HG03442 (cell line): ENCODE measurements around the gene TATDN3.
"Not testable (repeated sequence)": the region's sequence is repeated elsewhere in the genome, so short reads cannot be mapped to it uniquely, and the experiment has no call there.

Experiments used
- ATAC-seq: cut with Tn5 transposase; IDR thresholded peaks from one replicate; pipeline ENCODE4 v1.9.1; 2021; ENCODE audit warnings: mild to moderate bottlenecking, moderate library complexity; ENCODE audit not compliant: unreplicated experiment

The TATDN3 gene

DNA sequence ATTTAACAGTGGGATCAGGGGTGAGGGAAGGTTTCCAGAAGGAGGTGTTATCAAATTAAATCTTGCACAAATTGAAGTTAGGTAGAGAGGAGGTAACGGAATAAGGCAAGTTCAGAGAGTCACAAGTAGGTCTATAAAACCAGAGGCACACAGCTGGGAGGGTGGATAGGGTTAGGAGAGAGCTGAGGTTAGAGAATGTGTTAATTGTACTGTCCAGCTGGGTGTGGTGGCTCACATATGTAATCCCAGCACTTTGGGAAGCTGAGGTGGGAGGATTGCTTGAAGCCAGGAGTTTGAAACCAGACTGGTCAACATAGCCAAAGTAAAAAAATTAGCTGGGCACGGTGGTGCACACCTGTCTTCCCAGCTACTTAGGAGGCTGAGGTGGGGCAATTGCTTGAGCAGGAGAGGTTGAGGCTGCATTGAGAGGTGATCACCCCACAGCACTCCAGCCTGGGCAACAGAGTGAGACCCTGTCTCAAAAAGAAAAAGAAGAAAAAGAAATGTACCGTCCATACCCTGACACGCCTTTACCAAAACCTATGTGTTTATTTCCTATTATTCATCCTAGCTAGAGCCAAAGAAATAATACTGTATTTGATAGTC lies 35.6 kb downstream of the TATDN3 start:
- no peak for ATAC-seq

DNA sequence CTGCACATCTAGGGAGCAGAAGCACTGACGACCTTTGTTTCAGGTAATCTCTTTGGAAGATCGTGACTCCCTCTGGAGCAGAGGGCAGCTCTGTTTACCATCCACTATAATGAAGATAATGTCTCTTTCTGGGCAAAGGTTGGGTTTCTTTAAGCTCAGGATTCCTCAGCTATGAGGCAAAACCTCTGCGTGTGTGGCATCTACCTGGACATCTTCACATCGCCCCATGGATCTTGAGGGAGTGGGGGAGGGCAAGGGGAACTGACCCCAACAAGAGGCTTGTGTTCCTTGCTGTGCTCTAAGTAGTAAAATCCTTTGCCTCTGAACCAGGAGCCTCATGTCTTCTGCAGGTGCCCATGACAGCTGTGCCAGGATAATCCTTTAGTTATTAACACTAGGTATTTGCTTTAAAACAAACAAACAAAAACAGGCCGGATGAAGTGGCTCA lies 36.2 kb downstream of the TATDN3 start:
- ATAC-seq = no peak

DNA sequence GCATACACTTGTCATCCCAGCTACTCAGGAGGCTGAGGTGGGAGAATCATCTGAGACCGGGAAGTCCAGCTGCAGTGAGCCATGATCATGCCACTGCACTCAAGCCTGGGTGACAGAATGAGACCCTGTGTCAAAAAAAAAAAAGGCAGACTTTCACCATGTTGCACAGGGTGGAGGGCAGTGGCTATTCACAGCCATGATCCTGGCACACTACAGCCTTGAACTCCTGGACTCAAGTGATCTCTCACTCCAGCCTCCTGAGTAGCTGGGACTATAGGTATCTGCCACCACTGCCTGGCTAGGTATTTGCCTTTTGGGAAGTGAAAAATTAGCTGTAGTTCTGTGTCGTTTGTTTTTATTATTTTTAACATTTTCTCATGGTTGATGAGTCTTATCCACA lies 36.7 kb downstream of the TATDN3 start:
- ATAC-seq = no peak

DNA sequence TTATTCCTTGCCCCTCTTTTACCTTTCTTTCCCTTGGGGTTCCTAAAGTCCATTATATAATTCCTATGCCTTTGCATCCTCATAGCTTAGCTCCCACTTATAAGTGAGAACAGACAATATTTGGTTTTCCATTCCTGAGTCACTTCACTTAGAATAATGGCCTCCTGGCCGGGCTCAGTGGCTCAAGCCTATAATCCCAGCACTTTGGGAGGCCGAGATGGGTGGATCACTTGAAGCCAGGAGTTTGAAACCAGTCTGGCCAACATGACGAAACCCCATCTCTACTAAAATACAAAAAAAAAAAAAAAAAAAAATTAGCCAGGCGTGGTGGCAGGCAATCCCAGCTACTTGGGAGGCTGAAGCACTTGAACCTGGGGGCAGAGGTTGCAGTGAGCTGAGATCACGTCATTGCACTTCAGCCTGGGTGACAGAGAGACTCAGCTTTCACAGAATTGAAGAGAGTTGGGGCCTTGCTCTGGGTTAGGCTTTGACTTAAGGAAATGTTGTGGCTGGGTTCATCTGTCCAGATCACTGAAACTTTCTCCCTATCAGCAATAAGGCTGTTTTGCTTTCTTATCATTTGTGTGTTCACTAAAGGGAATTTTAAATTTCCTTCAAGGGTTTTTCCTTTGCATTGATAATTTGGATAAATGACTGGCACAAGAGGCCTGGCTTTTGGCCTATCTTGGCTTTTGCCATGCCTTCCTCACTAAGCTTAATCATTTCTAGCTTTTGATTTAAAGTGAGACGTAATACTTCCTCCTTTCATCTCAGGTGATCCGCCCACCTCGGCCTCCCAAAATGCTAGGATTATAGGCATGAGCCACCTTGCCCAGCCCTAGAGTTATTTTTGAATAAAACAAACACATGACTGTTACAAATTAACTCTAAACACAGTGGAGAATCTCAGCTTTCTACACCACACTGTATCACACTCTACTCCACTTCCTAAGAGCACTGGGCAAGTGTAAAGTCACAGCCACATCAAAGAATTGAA lies 41.8 kb downstream of the TATDN3 start:
- ATAC-seq = peak; percentile 83

DNA sequence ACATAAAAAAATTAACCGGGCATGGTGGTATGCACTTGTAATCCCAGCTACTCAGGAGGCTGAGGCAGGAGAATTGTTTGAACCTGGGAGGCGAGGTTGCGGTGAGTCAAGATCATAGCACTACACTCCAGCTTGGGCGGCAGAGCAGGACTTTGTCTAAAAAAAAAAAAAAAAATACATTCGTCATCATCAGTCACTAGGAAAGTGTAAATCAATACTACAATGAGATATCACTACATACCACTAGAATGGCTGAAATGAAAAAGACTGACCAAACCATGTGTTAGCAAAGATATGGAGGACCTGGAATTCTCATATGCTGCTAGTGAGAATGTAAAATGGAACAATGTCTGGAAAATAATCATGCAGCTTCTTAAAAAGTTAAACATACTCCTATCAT lies 46.5 kb downstream of the TATDN3 start:
- no peak for ATAC-seq

DNA sequence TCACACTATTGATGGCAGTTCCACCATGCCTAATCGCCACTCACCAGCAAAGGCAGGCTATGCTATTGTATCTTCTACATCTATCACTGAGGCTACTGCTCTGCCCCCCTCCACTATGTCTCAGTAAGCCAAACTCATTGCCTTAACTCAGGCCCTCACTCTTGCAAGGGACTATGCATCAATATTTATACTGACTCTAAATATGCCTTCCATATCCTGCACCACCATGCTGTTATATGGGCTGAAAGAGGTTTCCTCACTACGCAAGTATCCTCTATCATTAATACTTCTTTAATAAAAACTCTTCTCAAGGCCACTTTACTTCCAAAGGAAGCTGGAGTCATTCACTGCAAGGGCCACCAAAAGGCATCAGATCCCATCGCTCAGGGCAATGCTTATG lies 52.8 kb downstream of the TATDN3 start:
- ATAC-seq = not testable (repeated sequence)

DNA sequence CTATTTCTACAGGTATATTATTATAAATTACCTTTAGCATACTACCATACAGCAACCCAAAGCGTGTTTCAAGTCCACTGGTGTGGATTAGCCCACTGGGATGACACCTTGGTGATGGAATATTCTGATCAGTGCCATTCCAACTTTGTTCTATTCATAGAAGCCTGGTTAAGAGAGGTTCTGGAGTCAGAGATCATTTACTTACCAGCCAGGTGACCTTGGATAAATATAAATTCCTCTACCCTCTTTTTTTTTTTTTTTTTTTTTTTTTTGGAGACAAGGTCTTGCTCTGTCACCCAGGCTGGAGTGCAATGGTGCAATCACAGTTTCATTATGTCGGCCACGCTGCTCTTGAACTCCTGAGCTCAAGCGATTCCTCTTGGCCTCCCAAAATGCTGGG lies 55.9 kb downstream of the TATDN3 start, which contains the start of gene SPATA45:
SPATA45 (minus strand) TSS at position 101 of the 400 bp plus-strand sequence. CDS start 11,500 bp downstream, outside the sequence.
- no peak for ATAC-seq

DNA sequence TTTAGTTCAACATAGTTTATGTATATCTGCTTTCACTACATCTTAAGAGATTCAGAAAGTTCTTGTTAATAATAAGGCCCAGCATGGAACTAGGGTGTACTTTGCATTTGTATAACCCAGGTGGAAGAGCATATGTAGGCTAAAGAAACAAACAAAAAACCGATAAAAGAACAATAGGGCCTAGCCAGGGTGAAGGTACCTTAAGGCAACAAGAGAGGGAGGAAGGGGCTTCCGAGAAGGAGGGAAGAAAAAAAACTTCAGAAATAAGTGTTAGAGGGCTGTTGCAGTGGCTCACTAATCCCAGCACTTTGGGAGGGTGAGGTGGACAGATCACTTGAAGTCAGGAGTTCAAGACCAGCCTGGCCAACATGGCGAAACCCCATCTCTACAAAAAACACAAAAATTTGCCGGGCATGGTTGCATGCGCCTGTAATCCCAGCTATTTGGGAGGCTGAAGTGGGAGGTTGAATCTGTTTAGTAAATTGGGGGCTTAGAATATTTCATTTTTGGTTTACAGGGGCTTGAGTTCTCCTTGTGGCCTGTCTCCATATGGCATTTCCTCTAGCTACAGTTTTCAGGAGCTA lies 60.5 kb downstream of the TATDN3 start:
- no peak for ATAC-seq

DNA sequence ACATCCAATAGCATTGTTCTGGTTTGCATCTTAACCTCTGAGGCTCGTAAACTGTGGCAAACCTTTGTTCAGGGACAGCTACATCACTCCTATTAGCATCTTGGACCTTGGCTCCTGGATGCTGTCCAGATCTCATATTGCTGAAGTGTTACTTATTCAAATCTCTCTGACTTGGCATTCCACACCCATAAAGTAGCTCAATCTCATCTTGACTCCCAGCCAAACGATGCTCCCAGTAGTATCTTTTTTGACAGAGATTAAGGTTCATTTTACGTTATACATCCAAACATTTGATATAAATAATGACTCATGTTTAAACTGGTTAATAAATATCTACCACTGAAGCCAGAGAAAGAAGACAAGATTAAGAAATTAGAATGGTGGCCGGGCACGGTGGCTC lies 62.0 kb downstream of the TATDN3 start:
- ATAC-seq = no peak

DNA sequence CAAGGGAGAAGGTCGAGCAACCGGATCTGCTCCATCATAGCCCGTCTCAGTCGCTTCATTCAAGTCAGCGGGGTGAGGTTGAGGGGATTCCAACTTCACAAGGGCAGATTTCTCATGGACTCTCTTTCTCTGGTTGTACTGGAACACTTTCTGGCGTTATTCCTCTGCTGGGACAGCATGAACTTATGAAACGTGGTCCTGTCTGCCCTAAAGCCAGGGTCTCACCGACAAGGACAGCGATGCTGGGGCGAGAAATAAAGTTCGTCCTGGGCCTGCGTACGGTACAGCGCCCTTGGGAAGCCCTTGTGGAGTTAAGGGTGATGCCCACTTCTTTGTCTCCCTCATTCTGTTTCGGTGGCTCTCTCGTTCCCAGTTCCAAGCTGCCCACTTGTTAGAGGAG lies 65.1 kb downstream of the TATDN3 start:
- ATAC-seq = no peak

DNA sequence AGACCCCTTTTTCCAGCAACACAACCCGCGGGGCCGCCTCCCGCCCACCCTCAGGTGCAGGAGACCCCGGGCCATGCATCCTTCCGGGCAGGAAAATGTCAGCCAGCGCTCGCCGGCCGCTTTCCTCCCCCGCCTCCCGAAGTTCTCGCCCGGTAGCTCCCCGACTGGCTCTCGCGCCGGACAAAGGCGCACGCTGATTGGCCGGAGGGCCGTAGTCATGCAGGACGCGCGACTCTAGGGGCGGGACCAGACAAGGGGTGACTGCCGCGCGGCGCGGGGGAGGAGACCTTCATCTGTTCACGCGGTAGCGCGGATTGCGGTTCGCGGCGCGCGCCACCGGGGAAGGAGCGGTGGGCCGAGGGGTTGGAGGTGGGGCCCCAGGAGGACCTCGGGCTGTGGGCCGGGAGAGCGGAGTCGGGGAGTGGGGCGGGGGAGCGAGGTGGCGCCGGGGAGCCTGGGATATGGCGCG lies 66.3 kb downstream of the TATDN3 start, which contains the start of gene FLVCR1:
FLVCR1 (plus strand) TSS at position 284 of the 469 bp plus-strand sequence; CDS start at position 462, 178 bp downstream.
- ATAC-seq = peak; percentile 95

DNA sequence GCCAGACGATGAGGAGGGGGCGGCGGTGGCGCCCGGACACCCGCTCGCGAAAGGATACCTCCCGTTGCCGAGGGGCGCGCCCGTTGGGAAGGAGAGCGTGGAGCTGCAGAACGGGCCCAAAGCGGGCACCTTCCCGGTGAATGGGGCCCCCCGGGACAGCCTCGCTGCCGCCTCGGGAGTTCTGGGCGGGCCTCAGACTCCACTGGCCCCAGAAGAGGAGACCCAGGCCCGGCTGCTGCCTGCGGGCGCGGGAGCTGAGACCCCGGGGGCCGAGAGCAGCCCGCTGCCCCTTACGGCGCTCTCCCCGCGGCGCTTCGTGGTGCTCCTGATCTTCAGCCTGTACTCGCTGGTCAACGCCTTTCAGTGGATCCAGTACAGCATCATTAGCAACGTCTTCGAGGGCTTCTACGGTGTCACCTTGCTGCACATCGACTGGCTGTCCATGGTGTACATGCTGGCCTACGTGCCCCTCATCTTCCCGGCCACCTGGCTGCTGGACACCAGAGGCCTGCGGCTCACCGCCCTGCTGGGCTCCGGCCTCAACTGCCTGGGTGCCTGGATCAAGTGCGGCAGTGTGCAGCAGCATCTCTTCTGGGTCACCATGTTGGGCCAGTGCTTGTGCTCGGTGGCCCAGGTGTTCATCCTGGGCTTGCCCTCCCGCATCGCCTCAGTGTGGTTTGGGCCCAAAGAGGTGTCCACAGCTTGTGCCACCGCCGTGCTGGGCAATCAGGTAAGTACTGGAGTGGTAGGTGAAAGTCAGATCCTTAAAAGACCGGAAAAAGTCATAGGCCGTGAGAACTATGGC lies 67.0 kb downstream of the TATDN3 start:
- peak; percentile 14 for ATAC-seq

DNA sequence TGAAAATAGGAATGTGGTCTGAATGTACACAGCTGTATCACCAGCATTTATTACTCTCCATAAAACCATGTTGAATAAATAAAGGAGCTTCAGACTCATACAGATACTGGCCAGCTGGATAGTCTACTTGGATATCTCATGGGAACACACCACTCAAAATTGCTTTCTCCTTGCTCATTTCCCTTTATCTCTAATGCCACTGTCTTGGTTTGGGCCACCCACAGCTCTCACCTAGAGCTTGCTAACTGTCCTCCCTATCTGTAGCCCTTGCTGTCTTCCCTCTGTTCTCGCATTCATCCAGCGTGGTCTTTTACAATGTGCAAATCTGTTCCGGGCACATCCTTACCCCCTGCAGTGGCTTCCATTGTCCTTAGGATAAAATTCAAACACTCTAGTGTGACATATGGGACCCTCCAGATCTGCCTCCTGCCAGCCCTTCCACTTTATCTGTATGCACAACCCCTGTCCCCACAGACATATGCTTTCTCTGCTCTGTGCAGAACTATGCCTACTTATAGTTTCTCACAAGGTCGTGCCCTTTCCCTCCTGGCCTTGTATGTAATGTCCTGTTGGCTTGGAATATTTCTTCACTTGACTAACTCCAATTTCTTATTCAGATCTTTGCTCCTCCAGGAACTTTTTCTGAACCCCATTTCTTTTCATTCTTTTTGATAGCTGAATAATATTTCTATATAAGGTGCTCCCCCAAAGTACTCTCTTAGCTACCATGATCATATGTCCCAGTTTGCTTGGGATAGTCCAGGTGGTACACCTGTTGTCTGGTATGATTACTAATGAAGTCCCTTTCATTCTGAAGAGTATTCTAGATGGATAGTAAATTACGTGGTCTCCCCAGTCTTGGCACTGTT lies 69.3 kb downstream of the TATDN3 start:
- no peak for ATAC-seq

DNA sequence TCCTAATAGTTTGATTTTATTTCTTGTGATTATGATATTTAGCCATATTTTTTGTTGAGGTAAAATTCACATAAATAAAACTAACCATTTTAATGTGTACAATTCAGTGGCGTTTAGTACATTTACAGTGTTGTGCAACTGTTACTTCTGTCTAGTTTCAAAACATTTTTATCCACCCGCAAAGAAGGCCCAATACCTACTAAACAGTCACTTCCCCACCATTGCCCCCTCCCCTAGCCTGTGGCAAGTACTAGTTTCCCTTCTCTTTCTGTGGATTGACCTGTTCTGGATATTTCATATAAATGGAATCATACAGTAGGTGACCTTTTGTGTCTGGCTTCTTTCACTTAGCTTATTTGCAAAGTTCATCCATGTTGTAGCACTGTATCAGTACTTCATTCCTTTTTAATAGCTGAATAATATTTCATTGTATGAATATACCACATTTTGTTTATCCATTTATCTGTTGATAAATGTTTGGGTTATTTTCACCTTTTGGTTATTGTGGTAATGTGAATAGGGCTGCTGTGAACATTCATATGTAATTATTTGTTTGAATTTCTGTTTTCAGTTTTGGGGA lies 70.5 kb downstream of the TATDN3 start:
- no peak for ATAC-seq

DNA sequence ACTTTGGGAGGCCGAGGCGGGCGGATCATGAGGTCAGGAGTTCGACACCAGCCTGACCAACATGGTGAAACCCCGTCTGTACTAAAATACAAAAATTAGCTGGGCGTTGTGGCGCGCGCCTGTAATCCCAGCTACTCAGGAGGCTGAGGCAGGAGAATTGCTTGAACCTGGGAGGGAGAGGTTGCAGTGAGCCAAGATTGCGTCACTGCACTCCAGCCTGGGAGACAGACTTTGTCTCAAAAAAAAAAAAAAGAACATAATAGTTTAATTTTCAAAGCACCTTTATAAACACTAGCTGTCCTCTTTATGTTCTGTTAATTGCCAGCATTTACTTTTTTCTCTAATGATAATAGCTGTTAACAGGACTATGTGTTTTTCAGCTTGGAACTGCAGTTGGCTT lies 71.7 kb downstream of the TATDN3 start:
- not testable (repeated sequence) for ATAC-seq

DNA sequence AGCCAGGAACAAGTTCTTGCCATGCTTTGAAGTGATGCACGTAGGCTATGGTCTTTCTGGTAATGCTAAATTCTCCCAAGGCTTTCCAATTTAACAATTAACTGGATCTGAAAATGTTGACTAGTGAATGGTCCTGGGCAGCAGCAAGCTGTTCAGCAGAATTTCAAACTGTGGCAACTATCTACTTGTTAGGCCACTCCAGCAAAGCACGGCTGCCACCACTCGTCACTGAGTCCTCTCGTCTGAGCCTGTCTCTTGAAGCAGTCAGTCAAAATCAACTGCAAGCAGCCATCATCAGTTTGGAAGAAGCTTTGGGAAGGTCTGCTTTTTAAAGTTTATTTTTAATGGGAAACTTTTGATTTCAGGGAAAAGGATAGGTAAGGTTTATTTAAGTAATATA lies 72.5 kb downstream of the TATDN3 start:
- no peak for ATAC-seq
